ENCODE measurements around the gene CPLX3. TPM values are rescaled to one million over a fixed set of nuclear protein-coding genes. Genes with fewer than 3 reads are reported as not detected.

The CPLX3 gene
- total RNA-seq, 1 experiment from 2014 or later, result 0.21 TPM

GRCh38 chr15:74809242-74809641 lies 17.2 kb upstream of the CPLX3 start:
- Mint-ChIP-seq H3K27me3 (ENCODE audit: unreplicated experiment) (peaks cover 29% of the 10 kb centered on the region), H3K4me1 (ENCODE audit: low read depth, unreplicated experiment) (no peaks in the 10 kb centered on the region), H3K36me3 (ENCODE audit: insufficient read depth, unreplicated experiment) (peaks cover 5% of the 10 kb centered on the region), H3K9me3 (ENCODE audit: low read depth, unreplicated experiment) (no peaks in the 10 kb centered on the region), H3K4me3 (ENCODE audit: low read depth, unreplicated experiment) (no peak overlapping the region), H3K27ac (ENCODE audit: unreplicated experiment) (no peak overlapping the region)
- intact Hi-C loops (cut with micrococcal nuclease; ENCODE audit: unreplicated experiment), result no loop called here
- no peak for TF ChIP-seq CTCF (IDR thresholded peaks at IDR 0.05; ENCODE audit: unreplicated experiment)
- CTCF ChIA-PET, result no interaction called here
- BruUV-seq (replicated peaks), result no TSS peak
- DNase-seq, result no peak

GRCh38 chr15:74809956-74810355 lies 16.5 kb upstream of the CPLX3 start:
- Mint-ChIP-seq H3K4me1 (ENCODE audit: low read depth, unreplicated experiment) (peaks cover under 1% of the 10 kb centered on the region), H3K36me3 (ENCODE audit: insufficient read depth, unreplicated experiment) (peaks cover 1% of the 10 kb centered on the region)
- intact Hi-C loops (cut with micrococcal nuclease; ENCODE audit: unreplicated experiment), result no loop called here

GRCh38 chr15:74812533-74812932 lies 13.9 kb upstream of the CPLX3 start, which contains the start of gene LMAN1L:
Gene LMAN1L (plus strand): TSS chr15:74812835. CDS start chr15:74812855, 20 bp downstream.
- CTCF ChIA-PET, result no interaction called here
- TF ChIP-seq CTCF (IDR thresholded peaks at IDR 0.05; ENCODE audit: unreplicated experiment), result no peak
- Mint-ChIP-seq H3K27me3 (ENCODE audit: unreplicated experiment) (peaks cover 16% of the 10 kb centered on the region), H3K27ac (ENCODE audit: unreplicated experiment) (no peak within 1 kb of the TSS), H3K4me1 (ENCODE audit: low read depth, unreplicated experiment) (peaks cover 19% of the 10 kb centered on the region), H3K4me3 (ENCODE audit: low read depth, unreplicated experiment) (no peak within 1 kb of the TSS), H3K9me3 (ENCODE audit: low read depth, unreplicated experiment) (no peaks in the 10 kb centered on the region), H3K36me3 (ENCODE audit: insufficient read depth, unreplicated experiment) (peaks cover 4% of the 10 kb centered on the region)
- intact Hi-C loops (cut with micrococcal nuclease; ENCODE audit: unreplicated experiment), result no loop called here
- DNase-seq, result no peak
- BruUV-seq (replicated peaks), result no TSS peak

More at GRCh38 chr15:74809956-74810355, 16.5 kb upstream of the CPLX3 start:
- Mint-ChIP-seq H3K9me3 (ENCODE audit: low read depth, unreplicated experiment) (no peaks in the 10 kb centered on the region), H3K27me3 (ENCODE audit: unreplicated experiment) (peaks cover 29% of the 10 kb centered on the region), H3K4me3 (ENCODE audit: low read depth, unreplicated experiment) (no peak overlapping the region), H3K27ac (ENCODE audit: unreplicated experiment) (no peak overlapping the region)
- TF ChIP-seq CTCF (IDR thresholded peaks at IDR 0.05; ENCODE audit: unreplicated experiment), result no peak
- CTCF ChIA-PET, result no interaction called here
- DNase-seq, result no peak
- no TSS peak for BruUV-seq (replicated peaks)

GRCh38 chr15:74815121-74815934 lies 11.1 kb upstream of the CPLX3 start:
- no peak for TF ChIP-seq CTCF (IDR thresholded peaks at IDR 0.05; ENCODE audit: unreplicated experiment)
- intact Hi-C loops (cut with micrococcal nuclease; ENCODE audit: unreplicated experiment), result no loop called here
- CTCF ChIA-PET, result interaction anchor here (0.6 to 0.9 kb wide), 2 partner anchors 17 to 289 kb away, joined by 3 to 5 read pairs; no protein-coding TSS in a partner anchor
- H3K4me1 Mint-ChIP-seq (ENCODE audit: low read depth, unreplicated experiment), result peaks cover 37% of the 10 kb centered on the region
- no peak overlapping the region for H3K4me3 Mint-ChIP-seq (ENCODE audit: low read depth, unreplicated experiment)
- DNase-seq, result peak; percentile 69
- BruUV-seq (replicated peaks), result no TSS peak
- H3K27ac Mint-ChIP-seq (ENCODE audit: unreplicated experiment), result no peak overlapping the region
- no peaks in the 10 kb centered on the region for H3K9me3 Mint-ChIP-seq (ENCODE audit: low read depth, unreplicated experiment)
- no peaks in the 10 kb centered on the region for H3K27me3 Mint-ChIP-seq (ENCODE audit: unreplicated experiment)
- peaks cover 16% of the 10 kb centered on the region for H3K36me3 Mint-ChIP-seq (ENCODE audit: insufficient read depth, unreplicated experiment)

Data from Calu3 (cell line).